ENCODE data around the gene ZNF512. TPM values are rescaled to one million over a fixed set of nuclear protein-coding genes. Genes with fewer than 3 reads are reported as not detected.
"Not testable (repeated sequence)": the region's sequence is repeated elsewhere in the genome, so short reads cannot be mapped to it uniquely, and the experiment has no call there.

The ZNF512 gene
- polyA plus RNA-seq (2013, experiment 1 of 2; ENCODE audit: insufficient read length): 26.2 TPM
- 24.8 TPM for polyA plus RNA-seq (2013, experiment 2 of 2; ENCODE audit: insufficient read length)

- peak; percentile 95 for DNase-seq
These were observed at the start of gene ZNF512 for GRCh38 chr2:27582695-27583389. TSS of gene ZNF512 (plus strand) at chr2:27583042. CDS start at chr2:27583113, 71 bp downstream.

GRCh38 chr2:27537287-27537686 lies 45.6 kb upstream of the ZNF512 start:
- DNase-seq: no peak

- DNase-seq: not testable (repeated sequence)
These were observed 43.9 kb upstream of the ZNF512 start for GRCh38 chr2:27538839-27539450.

GRCh38 chr2:27539649-27540048 lies 43.2 kb upstream of the ZNF512 start:
- not testable (repeated sequence) for DNase-seq

- DNase-seq: no peak
These were observed 38.6 kb upstream of the ZNF512 start for GRCh38 chr2:27544143-27544821.

- DNase-seq: peak; percentile 64
These were observed 37.3 kb upstream of the ZNF512 start for GRCh38 chr2:27545348-27546141.

- no peak for DNase-seq
These were observed 33.5 kb upstream of the ZNF512 start for GRCh38 chr2:27549303-27549702.

- no peak for DNase-seq
These were observed 31.3 kb upstream of the ZNF512 start for GRCh38 chr2:27551514-27551913.

GRCh38 chr2:27552941-27553340 lies 29.9 kb upstream of the ZNF512 start:
- DNase-seq: no peak

- DNase-seq: not testable (repeated sequence)
These were observed 28.4 kb upstream of the ZNF512 start for GRCh38 chr2:27554451-27554850.

GRCh38 chr2:27559228-27559627 lies 23.6 kb upstream of the ZNF512 start:
- no peak for DNase-seq

- DNase-seq: no peak
These were observed 21.8 kb upstream of the ZNF512 start for GRCh38 chr2:27561060-27561459.

- DNase-seq: peak; percentile 68
These were observed 16.2 kb upstream of the ZNF512 start for GRCh38 chr2:27566628-27567027.

- peak; percentile 32 for DNase-seq
These were observed 13.4 kb upstream of the ZNF512 start for GRCh38 chr2:27569398-27569797.

- DNase-seq: no peak
These were observed 11.6 kb upstream of the ZNF512 start for GRCh38 chr2:27571197-27571596.

GRCh38 chr2:27571681-27572080 lies 11.2 kb upstream of the ZNF512 start:
- DNase-seq: no peak

- no peak for DNase-seq
These were observed 10.4 kb upstream of the ZNF512 start for GRCh38 chr2:27572439-27572838.

GRCh38 chr2:27572998-27573429 lies 9.8 kb upstream of the ZNF512 start:
- no peak for DNase-seq

- peak; percentile 9 for DNase-seq
These were observed 9.4 kb upstream of the ZNF512 start for GRCh38 chr2:27573452-27573851.

GRCh38 chr2:27581417-27582128 lies 1.3 kb upstream of the ZNF512 start:
- no peak for DNase-seq

GRCh38 chr2:27582129-27582694 lies 630 bp upstream of the ZNF512 start:
- DNase-seq: no peak

Measured in fibroblast of skin of abdomen (primary cell).